Osteocyte (in vitro differentiated cells): ENCODE measurements around the gene DDX24. TPM values are rescaled to one million over a fixed set of nuclear protein-coding genes. Genes with fewer than 3 reads are reported as not detected.

Experiments used
- DNase-seq: peaks from one replicate; pipeline ENCODE4 v3.0.0; 2021; ENCODE audit warnings: mixed read lengths; ENCODE audit not compliant: unreplicated experiment; ENCODE audit errors: extremely low spot score
- H3K27ac Mint-ChIP-seq: one replicate; pipeline ENCODE4 v1.8.0; 2021; ENCODE audit warnings: mild to moderate bottlenecking, mixed read lengths; ENCODE audit not compliant: unreplicated experiment
- H3K27me3 Mint-ChIP-seq: one replicate; pipeline ENCODE4 v1.8.0; 2021; ENCODE audit warnings: mixed read lengths; ENCODE audit not compliant: unreplicated experiment
- H3K36me3 Mint-ChIP-seq: one replicate; pipeline ENCODE4 v1.8.0; 2021; ENCODE audit warnings: mixed read lengths; ENCODE audit not compliant: unreplicated experiment
- H3K4me1 Mint-ChIP-seq: one replicate; pipeline ENCODE4 v1.8.0; 2021; ENCODE audit warnings: mixed read lengths; ENCODE audit not compliant: unreplicated experiment
- H3K4me3 Mint-ChIP-seq: one replicate; pipeline ENCODE4 v1.8.0; 2021; ENCODE audit warnings: mild to moderate bottlenecking, moderate library complexity, mixed read lengths; ENCODE audit not compliant: unreplicated experiment
- H3K9me3 Mint-ChIP-seq: one replicate; pipeline ENCODE4 v1.8.0; 2021; ENCODE audit warnings: mixed read lengths; ENCODE audit not compliant: unreplicated experiment
- total RNA-seq: library from RNA; stranded (reverse); gene quantifications from 2 replicates; pipeline ENCODE4 v1.2.1, GENCODE V29; 2021
- TF ChIP-seq, protein P1 (sequence below): fragments of 200-600 bp; sonication (generic); IDR thresholded peaks from 2 replicates; pipeline ENCODE4 v1.5.0; 2021; ENCODE audit warnings: antibody characterized with exemption, mild to moderate bottlenecking, moderate library complexity

The DDX24 gene
- total RNA-seq, 1 donor from 2014 or later, result 167 TPM

DNA sequence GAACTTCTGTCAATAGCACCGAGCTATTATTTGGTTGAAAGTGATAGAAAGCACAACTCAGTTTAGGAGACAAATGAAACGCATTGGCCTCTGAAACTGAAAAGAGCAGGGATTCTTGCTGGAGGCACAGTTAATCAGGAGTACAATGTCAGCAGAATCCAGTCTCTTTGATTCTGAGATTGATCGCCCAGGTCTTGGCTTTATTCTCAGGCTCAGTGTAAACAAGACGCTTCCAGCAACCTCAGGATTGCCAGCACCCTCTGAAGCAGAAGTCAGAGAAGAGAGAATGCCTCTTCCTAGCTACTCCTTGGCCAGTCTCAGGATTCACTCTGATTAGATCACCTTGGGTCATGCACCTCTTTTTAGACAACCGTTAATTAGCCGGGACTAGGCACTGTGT lies 66.6 kb downstream of the DDX24 start:
- no peak overlapping the region for H3K27ac Mint-ChIP-seq
- no peaks in the 10 kb centered on the region for H3K9me3 Mint-ChIP-seq
- TF ChIP-seq, protein P1, sequence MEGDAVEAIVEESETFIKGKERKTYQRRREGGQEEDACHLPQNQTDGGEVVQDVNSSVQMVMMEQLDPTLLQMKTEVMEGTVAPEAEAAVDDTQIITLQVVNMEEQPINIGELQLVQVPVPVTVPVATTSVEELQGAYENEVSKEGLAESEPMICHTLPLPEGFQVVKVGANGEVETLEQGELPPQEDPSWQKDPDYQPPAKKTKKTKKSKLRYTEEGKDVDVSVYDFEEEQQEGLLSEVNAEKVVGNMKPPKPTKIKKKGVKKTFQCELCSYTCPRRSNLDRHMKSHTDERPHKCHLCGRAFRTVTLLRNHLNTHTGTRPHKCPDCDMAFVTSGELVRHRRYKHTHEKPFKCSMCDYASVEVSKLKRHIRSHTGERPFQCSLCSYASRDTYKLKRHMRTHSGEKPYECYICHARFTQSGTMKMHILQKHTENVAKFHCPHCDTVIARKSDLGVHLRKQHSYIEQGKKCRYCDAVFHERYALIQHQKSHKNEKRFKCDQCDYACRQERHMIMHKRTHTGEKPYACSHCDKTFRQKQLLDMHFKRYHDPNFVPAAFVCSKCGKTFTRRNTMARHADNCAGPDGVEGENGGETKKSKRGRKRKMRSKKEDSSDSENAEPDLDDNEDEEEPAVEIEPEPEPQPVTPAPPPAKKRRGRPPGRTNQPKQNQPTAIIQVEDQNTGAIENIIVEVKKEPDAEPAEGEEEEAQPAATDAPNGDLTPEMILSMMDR, result no peak
- no peaks in the 10 kb centered on the region for H3K36me3 Mint-ChIP-seq
- no peak overlapping the region for H3K4me3 Mint-ChIP-seq
- DNase-seq, result no peak
- H3K27me3 Mint-ChIP-seq, result peaks cover 61% of the 10 kb centered on the region
- no peaks in the 10 kb centered on the region for H3K4me1 Mint-ChIP-seq

DNA sequence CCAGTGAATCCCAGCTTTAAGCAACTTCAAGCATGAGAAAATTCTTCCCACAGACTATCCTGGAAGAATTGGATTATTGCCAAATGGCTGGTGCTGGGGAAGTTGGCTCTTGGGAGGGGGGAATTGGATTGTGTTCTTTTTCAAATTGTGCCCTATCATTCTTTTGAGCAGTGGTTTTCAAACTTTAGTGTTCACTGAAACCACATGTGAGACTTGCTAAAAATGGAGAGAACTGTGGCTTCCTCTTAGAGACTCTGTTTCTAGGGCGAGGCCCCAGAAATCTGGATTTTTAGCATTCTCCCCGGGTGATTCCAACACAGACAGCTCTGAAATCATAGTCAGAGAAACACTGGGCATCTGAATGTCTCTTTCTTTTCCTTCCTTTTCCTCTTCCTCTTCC lies 69.2 kb downstream of the DDX24 start:
- Mint-ChIP-seq H3K4me3 (no peak overlapping the region), H3K27me3 (peaks cover 63% of the 10 kb centered on the region), H3K36me3 (no peaks in the 10 kb centered on the region), H3K4me1 (no peaks in the 10 kb centered on the region), H3K9me3 (no peaks in the 10 kb centered on the region), H3K27ac (no peak overlapping the region)
- TF ChIP-seq, protein P1, result no peak
- no peak for DNase-seq

DNA sequence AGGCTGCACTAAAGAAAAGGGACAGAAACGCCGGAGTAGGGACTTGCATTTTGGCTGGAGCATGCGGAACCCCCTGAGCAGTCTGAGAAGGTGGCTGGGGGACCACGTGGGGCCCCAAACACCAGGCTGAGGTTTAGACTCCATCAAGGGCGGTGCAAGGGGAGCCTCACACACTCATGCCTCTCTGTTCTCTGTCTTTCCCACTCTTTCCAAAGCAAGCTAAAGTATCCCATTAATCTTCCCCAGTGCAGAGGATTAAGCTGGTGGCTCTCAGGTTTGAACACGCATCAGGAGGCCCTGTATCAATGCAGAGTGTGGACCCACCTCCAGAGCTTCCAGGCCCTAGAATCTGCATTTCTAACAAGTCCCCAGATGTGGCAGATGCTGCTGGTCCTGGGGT lies 70.4 kb downstream of the DDX24 start:
- no peak for DNase-seq
- Mint-ChIP-seq H3K4me1 (no peaks in the 10 kb centered on the region), H3K4me3 (no peak overlapping the region), H3K27ac (no peak overlapping the region), H3K27me3 (peaks cover 52% of the 10 kb centered on the region), H3K9me3 (no peaks in the 10 kb centered on the region), H3K36me3 (no peaks in the 10 kb centered on the region)
- TF ChIP-seq, protein P1, result no peak

DNA sequence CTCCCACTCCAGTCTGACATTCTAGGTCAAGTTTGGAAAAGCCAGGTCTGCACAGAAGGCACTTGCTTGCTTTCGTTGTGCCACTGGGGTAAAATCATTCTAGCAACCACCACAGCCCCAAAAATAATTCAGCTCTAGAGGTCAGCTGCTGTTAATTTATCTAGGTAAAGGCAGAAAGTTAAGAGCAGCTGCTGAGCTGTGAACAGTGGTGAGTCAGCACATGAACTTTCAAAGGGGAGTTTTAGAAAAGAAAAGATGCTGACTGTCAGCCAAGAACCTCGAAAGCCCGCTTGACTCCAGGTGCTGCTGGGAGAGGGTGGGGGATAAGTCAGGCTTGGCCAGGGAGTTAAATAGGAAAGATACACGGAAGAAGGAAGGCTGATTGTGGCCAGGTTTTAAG lies 71.2 kb downstream of the DDX24 start:
- peaks cover 48% of the 10 kb centered on the region for H3K27me3 Mint-ChIP-seq
- no peak overlapping the region for H3K4me3 Mint-ChIP-seq
- H3K4me1 Mint-ChIP-seq, result no peaks in the 10 kb centered on the region
- TF ChIP-seq, protein P1, result no peak
- no peak for DNase-seq
- H3K9me3 Mint-ChIP-seq, result no peaks in the 10 kb centered on the region
- no peaks in the 10 kb centered on the region for H3K36me3 Mint-ChIP-seq
- no peak overlapping the region for H3K27ac Mint-ChIP-seq

DNA sequence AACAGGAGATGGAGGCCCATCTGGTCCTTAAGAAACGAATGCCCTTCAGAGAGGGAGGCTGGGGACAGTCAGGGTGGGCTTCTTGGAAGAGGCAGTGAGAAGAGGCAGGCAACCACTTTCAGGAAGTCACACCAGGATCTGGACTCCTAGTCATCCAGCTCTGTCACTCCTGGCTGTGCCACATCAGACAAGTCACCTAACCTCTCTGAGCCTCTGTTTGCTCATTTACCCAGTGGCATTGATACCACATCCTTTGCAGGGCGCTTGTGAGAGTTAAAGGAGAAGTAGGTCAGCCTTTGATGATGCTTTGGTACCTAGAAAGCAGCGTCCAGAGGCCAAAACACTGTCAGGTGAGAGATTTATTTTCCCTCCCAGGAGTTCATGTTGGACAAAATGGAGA lies 72.8 kb downstream of the DDX24 start:
- Mint-ChIP-seq H3K4me1 (no peaks in the 10 kb centered on the region), H3K9me3 (no peaks in the 10 kb centered on the region), H3K4me3 (no peak overlapping the region), H3K27me3 (peaks cover 48% of the 10 kb centered on the region), H3K27ac (no peak overlapping the region), H3K36me3 (no peaks in the 10 kb centered on the region)
- no peak for DNase-seq
- TF ChIP-seq, protein P1, result no peak
